IPS-15b (cell line): ENCODE data around the gene TINCR.

Source experiments
- H3K27me3 ChIP-seq: one replicate; pipeline ENCODE4 v1.6.1; 2013; ENCODE audit warnings: low read length; ENCODE audit not compliant: control insufficient read depth, insufficient read depth
- H3K36me3 ChIP-seq: one replicate; pipeline ENCODE4 v1.6.1; 2013; ENCODE audit warnings: low read length; ENCODE audit not compliant: control insufficient read depth, insufficient read depth
- H3K4me1 ChIP-seq: one replicate; pipeline ENCODE4 v1.6.1; 2013; ENCODE audit warnings: mild to moderate bottlenecking, low read length; ENCODE audit not compliant: control insufficient read depth, insufficient read depth
- H3K4me3 ChIP-seq: one replicate; pipeline ENCODE4 v1.5.1; 2013; ENCODE audit warnings: low read depth, low read length
- H3K9ac ChIP-seq: one replicate; pipeline ENCODE4 v1.6.1; 2013; ENCODE audit warnings: low read depth, mild to moderate bottlenecking, low read length
- H3K9me3 ChIP-seq: one replicate; pipeline ENCODE4 v1.6.1; 2013; ENCODE audit warnings: mild to moderate bottlenecking, low read length; ENCODE audit not compliant: control insufficient read depth, insufficient read depth

Gene TINCR

GRCh38 chr19:5587071-5587455 is 19.3 kb upstream of the TINCR start:
- Histone ChIP-seq H3K4me3 (no peak overlapping the region), H3K9me3 (no peaks in the 10 kb centered on the region), H3K27me3 (no peaks in the 10 kb centered on the region), H3K36me3 (peaks cover 39% of the 10 kb centered on the region), H3K4me1 (peaks cover 5% of the 10 kb centered on the region), H3K9ac (no peak overlapping the region)

- Histone ChIP-seq H3K27me3 (no peaks in the 10 kb centered on the region), H3K4me1 (peaks cover 5% of the 10 kb centered on the region), H3K36me3 (peaks cover 35% of the 10 kb centered on the region), H3K9ac (no peak overlapping the region), H3K4me3 (no peak overlapping the region), H3K9me3 (no peaks in the 10 kb centered on the region)
Observed at GRCh38 chr19:5586300-5587070, 18.7 kb upstream of the TINCR start.

- peak overlapping the region; percentile 19 for H3K9ac ChIP-seq
- no peak overlapping the region for H3K4me3 ChIP-seq
- peaks cover 30% of the 10 kb centered on the region for H3K36me3 ChIP-seq
Observed at GRCh38 chr19:5585461-5586299, 17.9 kb upstream of the TINCR start.

GRCh38 chr19:5580161-5580571 is 12.4 kb upstream of the TINCR start:
- Histone ChIP-seq H3K36me3 (no peaks in the 10 kb centered on the region), H3K4me1 (peaks cover 3% of the 10 kb centered on the region), H3K27me3 (no peaks in the 10 kb centered on the region), H3K4me3 (no peak overlapping the region), H3K9me3 (no peaks in the 10 kb centered on the region), H3K9ac (no peak overlapping the region)

More at GRCh38 chr19:5585461-5586299, 17.9 kb upstream of the TINCR start:
- Histone ChIP-seq H3K27me3 (no peaks in the 10 kb centered on the region), H3K4me1 (peaks cover 5% of the 10 kb centered on the region), H3K9me3 (no peaks in the 10 kb centered on the region)

GRCh38 chr19:5579697-5580096 is 11.9 kb upstream of the TINCR start:
- Histone ChIP-seq H3K4me1 (peaks cover 3% of the 10 kb centered on the region), H3K27me3 (no peaks in the 10 kb centered on the region), H3K4me3 (no peak overlapping the region), H3K36me3 (no peaks in the 10 kb centered on the region), H3K9me3 (no peaks in the 10 kb centered on the region), H3K9ac (no peak overlapping the region)

- no peaks in the 10 kb centered on the region for H3K9me3 ChIP-seq
- H3K4me1 ChIP-seq, result peaks cover 3% of the 10 kb centered on the region
- no peaks in the 10 kb centered on the region for H3K36me3 ChIP-seq
- no peak overlapping the region for H3K9ac ChIP-seq
- no peak overlapping the region for H3K4me3 ChIP-seq
- H3K27me3 ChIP-seq, result no peaks in the 10 kb centered on the region
Observed at GRCh38 chr19:5579286-5579685, 11.5 kb upstream of the TINCR start.

GRCh38 chr19:5578097-5578846 is 10.5 kb upstream of the TINCR start:
- Histone ChIP-seq H3K4me1 (peaks cover 3% of the 10 kb centered on the region), H3K9ac (no peak overlapping the region)

GRCh38 chr19:5575590-5575989 is 7.8 kb upstream of the TINCR start:
- H3K9ac ChIP-seq, result no peak overlapping the region
- H3K4me1 ChIP-seq, result peaks cover 3% of the 10 kb centered on the region
- H3K27me3 ChIP-seq, result no peaks in the 10 kb centered on the region
- no peak overlapping the region for H3K4me3 ChIP-seq
- H3K9me3 ChIP-seq, result no peaks in the 10 kb centered on the region
- no peaks in the 10 kb centered on the region for H3K36me3 ChIP-seq

More at GRCh38 chr19:5578097-5578846, 10.5 kb upstream of the TINCR start:
- no peaks in the 10 kb centered on the region for H3K36me3 ChIP-seq
- no peaks in the 10 kb centered on the region for H3K27me3 ChIP-seq
- H3K4me3 ChIP-seq, result peak overlapping the region; percentile 18
- no peaks in the 10 kb centered on the region for H3K9me3 ChIP-seq

- Histone ChIP-seq H3K9me3 (no peaks in the 10 kb centered on the region), H3K4me3 (no peak overlapping the region), H3K27me3 (peaks cover 4% of the 10 kb centered on the region), H3K36me3 (no peaks in the 10 kb centered on the region), H3K9ac (no peak overlapping the region), H3K4me1 (no peaks in the 10 kb centered on the region)
Observed at GRCh38 chr19:5572556-5573286, 5.0 kb upstream of the TINCR start.

- Histone ChIP-seq H3K9me3 (no peaks in the 10 kb centered on the region), H3K9ac (no peak overlapping the region), H3K4me3 (no peak overlapping the region), H3K36me3 (no peaks in the 10 kb centered on the region), H3K27me3 (peaks cover 10% of the 10 kb centered on the region), H3K4me1 (no peaks in the 10 kb centered on the region)
Observed at GRCh38 chr19:5571777-5572176, 4.0 kb upstream of the TINCR start.

- Histone ChIP-seq H3K9ac (no peak overlapping the region), H3K4me3 (peak overlapping the region; percentile 41)
Observed at GRCh38 chr19:5567970-5568407, 236 bp upstream of the TINCR start.

More at GRCh38 chr19:5567970-5568407, 236 bp upstream of the TINCR start:
- Histone ChIP-seq H3K27me3 (peaks cover 17% of the 10 kb centered on the region), H3K36me3 (no peaks in the 10 kb centered on the region), H3K9me3 (no peaks in the 10 kb centered on the region), H3K4me1 (no peaks in the 10 kb centered on the region)
